Parathyroid adenoma (tissue), 2 donors: ENCODE results near the gene CD19.

Experiments used
- H2AFZ ChIP-seq: fragments of 300-600 bp; sonication (generic); one replicate; pipeline ENCODE4 v1.7.0; 2017; ENCODE audit warnings: antibody characterized with exemption, mild to moderate bottlenecking
- H3K27ac ChIP-seq: fragments of 300-600 bp; sonication (generic); one replicate; pipeline ENCODE4 v1.7.0; 2017
- H3K27me3 ChIP-seq: fragments of 300-600 bp; sonication (generic); one replicate; pipeline ENCODE4 v1.7.0; 2017; ENCODE audit warnings: low read length; ENCODE audit not compliant: control insufficient read depth, insufficient read depth
- H3K36me3 ChIP-seq: fragments of 300-600 bp; sonication (generic); one replicate; pipeline ENCODE4 v1.7.0; 2017; ENCODE audit warnings: low read length; ENCODE audit not compliant: control insufficient read depth, insufficient read depth
- H3K4me1 ChIP-seq: fragments of 300-600 bp; sonication (generic); one replicate; pipeline ENCODE4 v1.7.0; 2017; ENCODE audit warnings: control low read depth
- H3K4me2 ChIP-seq: fragments of 300-600 bp; sonication (generic); one replicate; pipeline ENCODE4 v1.7.0; 2017; ENCODE audit warnings: low read length
- H3K4me3 ChIP-seq: fragments of 300-600 bp; sonication (generic); one replicate; pipeline ENCODE4 v1.7.0; 2017; ENCODE audit warnings: low read depth, low read length
- H3K79me2 ChIP-seq: fragments of 300-600 bp; sonication (generic); one replicate; pipeline ENCODE4 v1.7.0; 2017; ENCODE audit warnings: control low read depth
- H3K9ac ChIP-seq: fragments of 300-600 bp; sonication (generic); one replicate; pipeline ENCODE4 v1.7.0; 2017; ENCODE audit warnings: mild to moderate bottlenecking
- H3K9me3 ChIP-seq: fragments of 300-600 bp; sonication (generic); one replicate; pipeline ENCODE4 v1.7.0; 2017; ENCODE audit warnings: low read length; ENCODE audit not compliant: control insufficient read depth
- CTCF ChIP-seq: fragments of 300-600 bp; sonication (generic); IDR thresholded peaks from one replicate; pipeline ENCODE4 v1.7.0; 2017; ENCODE audit warnings: antibody characterized with exemption, mild to moderate bottlenecking
- donor health status: primary hyperparathyroidism.

The CD19 gene

GRCh38 chr16:28913946-28914724, 17.6 kb upstream of the CD19 start:
- no peak overlapping the region for H2AFZ ChIP-seq
- no peak overlapping the region for H3K27ac ChIP-seq
- no peak for TF ChIP-seq CTCF
- H3K4me1 ChIP-seq: peaks cover 4% of the 10 kb centered on the region
- H3K9me3 ChIP-seq: no peaks in the 10 kb centered on the region
- no peaks in the 10 kb centered on the region for H3K27me3 ChIP-seq
- H3K79me2 ChIP-seq: peaks cover 11% of the 10 kb centered on the region
- H3K4me3 ChIP-seq: no peak overlapping the region
- no peak overlapping the region for H3K4me2 ChIP-seq
- no peak overlapping the region for H3K9ac ChIP-seq
- H3K36me3 ChIP-seq: no peaks in the 10 kb centered on the region

GRCh38 chr16:28915181-28915580, 16.6 kb upstream of the CD19 start:
- H3K9ac ChIP-seq: no peak overlapping the region
- no peak overlapping the region for H3K4me2 ChIP-seq
- H3K79me2 ChIP-seq: peaks cover 18% of the 10 kb centered on the region
- peaks cover 4% of the 10 kb centered on the region for H3K4me1 ChIP-seq
- no peak overlapping the region for H2AFZ ChIP-seq
- H3K27me3 ChIP-seq: no peaks in the 10 kb centered on the region
- TF ChIP-seq CTCF: no peak
- no peak overlapping the region for H3K4me3 ChIP-seq
- no peaks in the 10 kb centered on the region for H3K9me3 ChIP-seq
- no peaks in the 10 kb centered on the region for H3K36me3 ChIP-seq
- H3K27ac ChIP-seq: no peak overlapping the region

GRCh38 chr16:28917095-28917494, 14.7 kb upstream of the CD19 start:
- no peaks in the 10 kb centered on the region for H3K27me3 ChIP-seq
- no peak overlapping the region for H3K27ac ChIP-seq
- no peak for TF ChIP-seq CTCF
- no peaks in the 10 kb centered on the region for H3K4me1 ChIP-seq
- H3K9ac ChIP-seq: no peak overlapping the region
- H3K79me2 ChIP-seq: peaks cover 21% of the 10 kb centered on the region
- no peaks in the 10 kb centered on the region for H3K36me3 ChIP-seq
- H3K4me2 ChIP-seq: no peak overlapping the region
- no peaks in the 10 kb centered on the region for H3K9me3 ChIP-seq
- no peak overlapping the region for H2AFZ ChIP-seq
- H3K4me3 ChIP-seq: no peak overlapping the region

- no peak overlapping the region for H3K27ac ChIP-seq
Measured at GRCh38 chr16:28918698-28919097, 13.1 kb upstream of the CD19 start.

More at GRCh38 chr16:28918698-28919097, 13.1 kb upstream of the CD19 start:
- Histone ChIP-seq H3K4me3 (no peak overlapping the region), H3K36me3 (no peaks in the 10 kb centered on the region), H3K4me1 (peaks cover 6% of the 10 kb centered on the region), H3K27me3 (no peaks in the 10 kb centered on the region), H3K4me2 (no peak overlapping the region), H2AFZ (no peak overlapping the region), H3K79me2 (peaks cover 21% of the 10 kb centered on the region), H3K9me3 (no peaks in the 10 kb centered on the region), H3K9ac (no peak overlapping the region)
- no peak for TF ChIP-seq CTCF
